Right lobe of liver (tissue), 4 donors: ENCODE data around the gene AJAP1.

ENCODE experiments used
- POLR2A ChIP-seq: fragments of 450-650 bp; IDR thresholded peaks from one replicate; pipeline ENCODE4 v1.6.1; 2017; ENCODE audit warnings: antibody characterized with exemption, mild to moderate bottlenecking
- TF ChIP-seq, protein P1 (sequence below), 4 donors: fragments of 200-600 bp in 3 of 4; fragments of 450-650 bp in 1 of 4; IDR thresholded peaks; one replicate each; pipeline versions ENCODE4 v1.5.1 to v1.8.0; 2016 to 2022; ENCODE audit warnings: antibody characterized with exemption in 4 of 4, mild to moderate bottlenecking in 2 of 4
- donor health status: DM: no; HTN: no; CAD: no.
- donor health status: DM: no; HTN: no; CAD: no.
- donor health status: DM: no; HTN: yes; CAD: no.

DNA sequence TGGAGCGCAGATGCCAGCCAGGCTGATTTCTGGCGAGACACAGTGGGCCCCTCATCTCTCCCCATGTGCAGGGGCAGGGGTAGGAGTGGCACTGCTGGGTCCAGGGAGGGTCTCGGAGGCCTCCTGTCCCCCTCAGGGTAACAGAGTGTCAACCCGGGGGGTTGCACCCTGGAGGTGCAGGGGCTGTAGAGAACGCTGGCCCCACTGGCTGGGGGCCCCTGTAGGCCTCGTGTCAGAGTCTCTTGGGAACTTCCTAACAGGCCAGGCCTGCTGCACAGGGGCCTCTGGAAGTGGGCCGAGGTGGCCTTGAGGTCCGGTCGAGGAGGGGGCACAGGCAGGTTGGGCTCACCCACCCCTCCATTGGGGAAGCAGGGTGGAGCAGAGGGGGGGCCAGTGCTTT, 38.9 kb upstream of the AJAP1 start:
- TF ChIP-seq, protein P1, sequence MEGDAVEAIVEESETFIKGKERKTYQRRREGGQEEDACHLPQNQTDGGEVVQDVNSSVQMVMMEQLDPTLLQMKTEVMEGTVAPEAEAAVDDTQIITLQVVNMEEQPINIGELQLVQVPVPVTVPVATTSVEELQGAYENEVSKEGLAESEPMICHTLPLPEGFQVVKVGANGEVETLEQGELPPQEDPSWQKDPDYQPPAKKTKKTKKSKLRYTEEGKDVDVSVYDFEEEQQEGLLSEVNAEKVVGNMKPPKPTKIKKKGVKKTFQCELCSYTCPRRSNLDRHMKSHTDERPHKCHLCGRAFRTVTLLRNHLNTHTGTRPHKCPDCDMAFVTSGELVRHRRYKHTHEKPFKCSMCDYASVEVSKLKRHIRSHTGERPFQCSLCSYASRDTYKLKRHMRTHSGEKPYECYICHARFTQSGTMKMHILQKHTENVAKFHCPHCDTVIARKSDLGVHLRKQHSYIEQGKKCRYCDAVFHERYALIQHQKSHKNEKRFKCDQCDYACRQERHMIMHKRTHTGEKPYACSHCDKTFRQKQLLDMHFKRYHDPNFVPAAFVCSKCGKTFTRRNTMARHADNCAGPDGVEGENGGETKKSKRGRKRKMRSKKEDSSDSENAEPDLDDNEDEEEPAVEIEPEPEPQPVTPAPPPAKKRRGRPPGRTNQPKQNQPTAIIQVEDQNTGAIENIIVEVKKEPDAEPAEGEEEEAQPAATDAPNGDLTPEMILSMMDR (IDR thresholded peaks at IDR 0.05) = no peak
- TF ChIP-seq POLR2A = no peak
